ENCODE data around the gene SEC14L5.

Gene SEC14L5

GRCh38 chr16:5065813-5066212, 107.7 kb downstream of the SEC14L5 start, which contains the start of gene C16orf89:
Gene C16orf89 (minus strand): TSS chr16:5065956. CDS start chr16:5065908, 48 bp downstream.
- Histone ChIP-seq H3K4me2 (ENCODE audit: low read length) (no peak within 1 kb of the TSS), H3K9ac (ENCODE audit: low read length) (no peak within 1 kb of the TSS), H3K27me3 (ENCODE audit: insufficient read depth, low read length) (no peaks in the 10 kb centered on the region), H3K4me3 (ENCODE audit: low read depth, low read length, poor library complexity, severe bottlenecking) (no peak within 1 kb of the TSS), H3K27ac (ENCODE audit: low read depth, low read length, poor library complexity, severe bottlenecking) (no peak within 1 kb of the TSS), H3K4me1 (ENCODE audit: insufficient read depth, low read length, severe bottlenecking) (no peaks in the 10 kb centered on the region), H2AFZ (ENCODE audit: low read length) (no peak within 1 kb of the TSS), H3F3A (ENCODE audit: insufficient read depth, low read length) (no peaks in the 10 kb centered on the region), H3K9me2 (ENCODE audit: low read depth, low read length) (no peaks in the 10 kb centered on the region), H3K9me3 (ENCODE audit: low read length) (no peaks in the 10 kb centered on the region), H3K36me3 (ENCODE audit: insufficient read depth, low read length) (no peaks in the 10 kb centered on the region), H3K79me2 (ENCODE audit: insufficient read depth, low read length) (no peaks in the 10 kb centered on the region), H4K20me1 (ENCODE audit: insufficient read depth, low read length) (no peaks in the 10 kb centered on the region)
- TF ChIP-seq CTCF (IDR thresholded peaks at IDR 0.05; ENCODE audit: low read length): no peak
- TF ChIP-seq EZH2 (IDR thresholded peaks at IDR 0.05; ENCODE audit: borderline replicate concordance, low read length): no peak

- Histone ChIP-seq H3K79me2 (ENCODE audit: insufficient read depth, low read length) (no peaks in the 10 kb centered on the region), H3K9me2 (ENCODE audit: low read depth, low read length) (no peaks in the 10 kb centered on the region), H3K4me1 (ENCODE audit: insufficient read depth, low read length, severe bottlenecking) (peaks cover 5% of the 10 kb centered on the region), H4K20me1 (ENCODE audit: insufficient read depth, low read length) (no peaks in the 10 kb centered on the region), H3K9me3 (ENCODE audit: low read length) (no peaks in the 10 kb centered on the region), H3K4me3 (ENCODE audit: low read depth, low read length, poor library complexity, severe bottlenecking) (no peak overlapping the region), H3K27me3 (ENCODE audit: insufficient read depth, low read length) (no peaks in the 10 kb centered on the region), H3K36me3 (ENCODE audit: insufficient read depth, low read length) (no peaks in the 10 kb centered on the region), H2AFZ (ENCODE audit: low read length) (no peak overlapping the region), H3K4me2 (ENCODE audit: low read length) (no peak overlapping the region), H3K9ac (ENCODE audit: low read length) (no peak overlapping the region), H3K27ac (ENCODE audit: low read depth, low read length, poor library complexity, severe bottlenecking) (no peak overlapping the region), H3F3A (ENCODE audit: insufficient read depth, low read length) (no peaks in the 10 kb centered on the region)
- TF ChIP-seq EZH2 (IDR thresholded peaks at IDR 0.05; ENCODE audit: borderline replicate concordance, low read length): no peak
- TF ChIP-seq CTCF (IDR thresholded peaks at IDR 0.05; ENCODE audit: low read length): no peak
These were observed 108.4 kb downstream of the SEC14L5 start for GRCh38 chr16:5066511-5066910.
